Measurements from ENCODE around the gene DYNC2I2. TPM values are rescaled to one million over a fixed set of nuclear protein-coding genes. Genes with fewer than 3 reads are reported as not detected.

DYNC2I2 gene
- total and polyA plus RNA-seq, 11 donors = 20.5 to 65.7 (median 35.1) TPM

- peaks cover 9 to 100% (median 98%) of the 10 kb centered on the region in 9 donors for H3K36me3 ChIP-seq
- H3K27me3 ChIP-seq = no peaks in the 10 kb centered on the region
- no peak for ATAC-seq
- WGBS, 4 donors = 69 to 88% (median 79%) methylated on average over 2 to 8 of the region's 8 CpGs
- H3K4me3 ChIP-seq = no peak overlapping the region
- no peak overlapping the region for H3K27ac ChIP-seq
- H3K9me3 ChIP-seq = no peaks in the 10 kb centered on the region
- TF ChIP-seq POLR2A (IDR thresholded peaks at IDR 0.05) (no peak), CTCF (IDR thresholded peaks at IDR 0.05) (no peak)
- no peak for DNase-seq
- peaks cover 0 to 15% (median 4%) of the 10 kb centered on the region in 12 donors for H3K4me1 ChIP-seq
- intact Hi-C loops (cut with DNase I) = loop anchor here in 1 of 10 donors (10.0 kb wide), 1 partner anchor 361 kb away; no protein-coding TSS in a partner anchor
Measured at GRCh38 chr9:128603697-128604096, 53.0 kb downstream of the DYNC2I2 start.

- Histone ChIP-seq H3K36me3 (peaks cover 7 to 100% (median 98%) of the 10 kb centered on the region in 9 donors), H3K27me3 (no peaks in the 10 kb centered on the region), H3K9me3 (no peaks in the 10 kb centered on the region), H3K4me3 (no peak overlapping the region), H3K4me1 (no peaks in the 10 kb centered on the region), H3K27ac (no peak overlapping the region)
- no peak for ATAC-seq
- TF ChIP-seq POLR2A (IDR thresholded peaks at IDR 0.05) (no peak), CTCF (IDR thresholded peaks at IDR 0.05) (no peak)
- intact Hi-C loops (cut with DNase I) = loop anchor here in 1 of 10 donors (10.0 kb wide), 1 partner anchor 365 kb away; no protein-coding TSS in a partner anchor
- WGBS, 4 donors = 70 to 82% (median 80%) methylated on average over 4 of the region's 4 CpGs
- no peak for DNase-seq
Measured at GRCh38 chr9:128600099-128600498, 56.5 kb downstream of the DYNC2I2 start.

- Histone ChIP-seq H3K36me3 (peaks cover 4 to 100% (median 99%) of the 10 kb centered on the region in 9 donors), H3K27ac (no peak overlapping the region), H3K27me3 (no peaks in the 10 kb centered on the region), H3K4me3 (no peak overlapping the region), H3K9me3 (no peaks in the 10 kb centered on the region), H3K4me1 (no peaks in the 10 kb centered on the region)
- WGBS, 4 donors = 83 to 96% (median 93%) methylated on average over 4 of the region's 4 CpGs
- ATAC-seq (no peak), DNase-seq (no peak)
- intact Hi-C loops (cut with DNase I) = loop anchor here in 1 of 10 donors (10.0 kb wide), 1 partner anchor 71 kb away; no protein-coding TSS in a partner anchor
- TF ChIP-seq POLR2A (IDR thresholded peaks at IDR 0.05) (no peak), CTCF (IDR thresholded peaks at IDR 0.05) (no peak)
Measured at GRCh38 chr9:128595471-128595870, 61.2 kb downstream of the DYNC2I2 start.

GRCh38 chr9:128593856-128594255 lies 62.8 kb downstream of the DYNC2I2 start:
- Histone ChIP-seq H3K27ac (no peak overlapping the region), H3K9me3 (no peaks in the 10 kb centered on the region), H3K4me1 (no peaks in the 10 kb centered on the region), H3K36me3 (peaks cover 2 to 100% (median 99%) of the 10 kb centered on the region in 9 donors), H3K27me3 (no peaks in the 10 kb centered on the region), H3K4me3 (no peak overlapping the region)
- ATAC-seq = no peak
- intact Hi-C loops (cut with DNase I) = loop anchor here in 1 of 10 donors (10.0 kb wide), 1 partner anchor 69 kb away; no protein-coding TSS in a partner anchor
- TF ChIP-seq POLR2A (IDR thresholded peaks at IDR 0.05) (no peak), CTCF (IDR thresholded peaks at IDR 0.05) (no peak)
- no peak for DNase-seq
- 78 to 91% (median 85%) methylated on average over 9 of the region's 9 CpGs for WGBS, 4 donors
